Smooth muscle cell (in vitro differentiated cells): Measurements from ENCODE around the gene PRPF40B. TPM values are rescaled to one million over a fixed set of nuclear protein-coding genes. Genes with fewer than 3 reads are reported as not detected.

ENCODE experiments used
- DNase-seq: peaks from one replicate; lab custom pipeline; 2025; ENCODE audit not compliant: unreplicated experiment; lab: John Stamatoyannopoulos, UW
- H2AFZ ChIP-seq: fragments of 200-600 bp; sonication (generic); 2 replicates; pipeline ENCODE4 v1.6.0; 2016; ENCODE audit warnings: antibody characterized with exemption, low read depth, mild to moderate bottlenecking
- H3F3A ChIP-seq: fragments of 200-600 bp; sonication (generic); 2 replicates; pipeline ENCODE4 v1.6.0; 2017; ENCODE audit warnings: antibody characterized with exemption, low read depth
- H3K27ac ChIP-seq: fragments of 200-600 bp; sonication (generic); 2 replicates; pipeline ENCODE4 v1.5.1; 2016; ENCODE audit warnings: low read depth, mild to moderate bottlenecking
- H3K27me3 ChIP-seq: fragments of 200-600 bp; sonication (generic); 2 replicates; pipeline ENCODE4 v1.6.1; 2016; ENCODE audit warnings: low read depth, mild to moderate bottlenecking
- H3K36me3 ChIP-seq: fragments of 200-600 bp; sonication (generic); 2 replicates; pipeline ENCODE4 v1.5.1; 2016; ENCODE audit warnings: low read depth
- H3K4me1 ChIP-seq: fragments of 200-600 bp; sonication (generic); 2 replicates; pipeline ENCODE4 v1.5.1; 2016; ENCODE audit warnings: low read depth
- H3K4me2 ChIP-seq: fragments of 200-600 bp; sonication (generic); 2 replicates; pipeline ENCODE4 v1.6.0; 2016; ENCODE audit warnings: mild to moderate bottlenecking
- H3K4me3 ChIP-seq: fragments of 200-600 bp; sonication (generic); 2 replicates; pipeline ENCODE4 v1.5.1; 2016; ENCODE audit warnings: mild to moderate bottlenecking
- H3K79me2 ChIP-seq: fragments of 200-600 bp; sonication (generic); 2 replicates; pipeline ENCODE4 v1.6.0; 2016; ENCODE audit warnings: low read depth, mild to moderate bottlenecking
- H3K9ac ChIP-seq: fragments of 200-600 bp; sonication (generic); 2 replicates; pipeline ENCODE4 v1.6.0; 2016; ENCODE audit warnings: low read depth
- H3K9me3 ChIP-seq: fragments of 200-600 bp; sonication (generic); replicated peaks from 2 replicates; pipeline ENCODE4 v1.5.1; 2016; ENCODE audit warnings: low read depth
- H4K20me1 ChIP-seq: fragments of 200-600 bp; sonication (generic); 2 replicates; pipeline ENCODE4 v1.6.0; 2016; ENCODE audit warnings: low read depth
- CTCF ChIP-seq: fragments of 200-600 bp; sonication (generic); IDR thresholded peaks from 2 replicates; pipeline ENCODE4 v1.5.1; 2017; ENCODE audit warnings: borderline replicate concordance, mild to moderate bottlenecking, antibody characterized with exemption; ENCODE audit not compliant: insufficient read depth, poor library complexity, severe bottlenecking
- WGBS: methylation state at CpG from one replicate; pipeline ENCODE4 v1.1.7; 2016; ENCODE audit warnings: low lambda C conversion rate; 5-methylcytosine and 5-hydroxymethylcytosine counted together
- polyA plus RNA-seq: library from polyadenylated mRNA; unstranded; fragments of >200 nt; fragmentation: Nextera tagmentation; extraction: Ambion mirVana; gene quantifications from 2 replicates; pipeline ENCODE4 v1.2.1, GENCODE V29; 2016
- total RNA-seq: library from RNA; depleted of rRNA; stranded (reverse); fragments of >200 nt; gene quantifications from 2 replicates; pipeline ENCODE4 v1.2.3, GENCODE V29; 2014

The PRPF40B gene
- total and polyA plus RNA-seq, 2 experiments from 2014 or later, result 6.2 to 19.8 TPM

GRCh38 chr12:49671031-49671765 lies 47.8 kb downstream of the PRPF40B start:
- no peak for TF ChIP-seq CTCF
- 70% methylated on average over 5 of the region's 5 CpGs for WGBS
- Histone ChIP-seq H3K4me3 (no peak overlapping the region), H2AFZ (no peak overlapping the region), H4K20me1 (peaks cover 31% of the 10 kb centered on the region), H3K9me3 (no peaks in the 10 kb centered on the region), H3K4me2 (peak overlapping the region; percentile 30), H3K79me2 (peaks cover 51% of the 10 kb centered on the region), H3K36me3 (no peaks in the 10 kb centered on the region), H3K4me1 (peaks cover 35% of the 10 kb centered on the region), H3F3A (peaks cover 7% of the 10 kb centered on the region), H3K27me3 (no peaks in the 10 kb centered on the region), H3K9ac (no peak overlapping the region), H3K27ac (peak overlapping the region; percentile 84)
- no peak for DNase-seq

- peak overlapping the region; percentile 84 for H3K27ac ChIP-seq
- no peak for DNase-seq
- H2AFZ ChIP-seq, result no peak overlapping the region
- TF ChIP-seq CTCF, result no peak
- H3K9me3 ChIP-seq, result no peaks in the 10 kb centered on the region
- H3F3A ChIP-seq, result peaks cover 12% of the 10 kb centered on the region
- no peaks in the 10 kb centered on the region for H3K36me3 ChIP-seq
- H3K4me3 ChIP-seq, result no peak overlapping the region
- H3K9ac ChIP-seq, result peak overlapping the region; percentile 31
- no peaks in the 10 kb centered on the region for H3K27me3 ChIP-seq
- WGBS, result 62% methylated on average over 5 of the region's 5 CpGs
- H3K4me2 ChIP-seq, result peak overlapping the region; percentile 30
- H3K4me1 ChIP-seq, result peaks cover 35% of the 10 kb centered on the region
- peaks cover 31% of the 10 kb centered on the region for H4K20me1 ChIP-seq
- H3K79me2 ChIP-seq, result peaks cover 59% of the 10 kb centered on the region
Measured at GRCh38 chr12:49672301-49673217, 49.2 kb downstream of the PRPF40B start.

- Histone ChIP-seq H3K27me3 (no peaks in the 10 kb centered on the region), H3K4me3 (no peak overlapping the region), H3K4me2 (peak overlapping the region; percentile 30), H3K79me2 (peaks cover 63% of the 10 kb centered on the region), H3K36me3 (no peaks in the 10 kb centered on the region), H3K9me3 (no peaks in the 10 kb centered on the region), H3F3A (peaks cover 12% of the 10 kb centered on the region), H4K20me1 (peaks cover 26% of the 10 kb centered on the region), H3K27ac (peak overlapping the region; percentile 84), H3K9ac (peak overlapping the region; percentile 60), H3K4me1 (peaks cover 35% of the 10 kb centered on the region), H2AFZ (no peak overlapping the region)
- TF ChIP-seq CTCF, result no peak
- peak; percentile 51 for DNase-seq
- WGBS, result 12% methylated on average over 13 of the region's 13 CpGs
Measured at GRCh38 chr12:49673446-49674317, 50.3 kb downstream of the PRPF40B start.
